Panc1 (cell line): Measurements from ENCODE around the gene TSC22D4. TPM values are rescaled to one million over a fixed set of nuclear protein-coding genes. Genes with fewer than 3 reads are reported as not detected.

ENCODE experiments used
- ATAC-seq: fragments of 200-7000 bp; cut with Tn5 transposase; 2 replicates; pipeline ENCODE4 v1.9.1; 2020; ENCODE audit warnings: mild to moderate bottlenecking, moderate library complexity
- BruUV-seq: library from RNA; stranded (reverse); fragments of 400-500 nt; replicated peaks from 2 replicates; lab custom pipeline; 2021; lab: Mats Ljungman, UMichigan
- CTCF ChIA-PET: fragments of 300-600 bp; sonication (Branson Sonifier 250); formaldehyde crosslinking; loops from one replicate; lab custom pipeline; 2022; ENCODE audit warnings: antibody characterized with exemption; lab: Charles Lee
- POLR2A ChIA-PET: fragments of 300-600 bp; sonication (Branson Sonifier 250); formaldehyde crosslinking; loops from one replicate; lab custom pipeline; 2022; ENCODE audit warnings: antibody characterized with exemption; lab: Charles Lee
- DNase-seq: peaks from one replicate; pipeline ENCODE4 v3.0.0-alpha.2; 2010; ENCODE audit warnings: low read depth, low spot score
- H3K27ac ChIP-seq: 2 replicates; pipeline ENCODE4 v1.5.1; 2011; ENCODE audit warnings: mild to moderate bottlenecking, low read length, inconsistent platforms
- H3K27me3 ChIP-seq: fragments of 200-500 bp; sonication (Bioruptor generic); 2 replicates; pipeline ENCODE4 v1.6.0; 2014; ENCODE audit warnings: low read length, inconsistent platforms; ENCODE audit not compliant: control insufficient read depth, insufficient read depth
- H3K36me3 ChIP-seq: fragments of 200-500 bp; sonication (Bioruptor generic); 2 replicates; pipeline ENCODE4 v1.5.1; 2014; ENCODE audit warnings: inconsistent platforms, mild to moderate bottlenecking, low read length, moderate library complexity; ENCODE audit not compliant: control insufficient read depth, insufficient read depth
- H3K4me1 ChIP-seq: 2 replicates; pipeline ENCODE4 v1.5.1; 2011; ENCODE audit warnings: inconsistent platforms, mild to moderate bottlenecking, low read length, moderate library complexity; ENCODE audit not compliant: control insufficient read depth, insufficient read depth
- H3K4me3 ChIP-seq, 2 experiments: 2 replicates each; pipeline ENCODE4 v1.5.1; 2011 to 2012; ENCODE audit warnings: low read depth in 2 of 2, low read length in 2 of 2, mild to moderate bottlenecking in 2 of 2, inconsistent platforms in 1 of 2, moderate library complexity in 1 of 2
- H3K9me3 ChIP-seq: fragments of 200-500 bp; sonication (Bioruptor generic); 2 replicates; pipeline ENCODE4 v1.5.1; 2014; ENCODE audit warnings: low read depth, mild to moderate bottlenecking, inconsistent platforms, low read length, moderate library complexity; ENCODE audit not compliant: control insufficient read depth, insufficient read depth
- CTCF ChIP-seq: fragments of 450-650 bp; IDR thresholded peaks from 2 replicates; pipeline ENCODE4 v1.5.1; 2017; ENCODE audit warnings: mild to moderate bottlenecking
- POLR2AphosphoS5 ChIP-seq: IDR thresholded peaks from 2 replicates; pipeline ENCODE4 v1.6.1; 2012; ENCODE audit warnings: mild to moderate bottlenecking, low read depth, low read length, moderate library complexity
- SIN3A ChIP-seq: IDR thresholded peaks from 2 replicates; pipeline ENCODE4 v1.6.1; 2012; ENCODE audit warnings: low read depth, mild to moderate bottlenecking, low read length, moderate library complexity, borderline replicate concordance; ENCODE audit not compliant: insufficient read depth
- TCF7L2 ChIP-seq: IDR thresholded peaks from 2 replicates; pipeline ENCODE4 v1.6.1; 2011; ENCODE audit warnings: mild to moderate bottlenecking, low read depth, low read length, inconsistent platforms
- in situ Hi-C: cut with HindIII; loops from 2 replicates; pipeline ENCODE4 v1.10.0; 2016; ENCODE audit warnings: low sequenced_read_pairs, low pct_unique_long_range_greater_than_20kb
- intact Hi-C: fragments of 100-400 bp; cut with micrococcal nuclease; formaldehyde crosslinking; loops from one replicate; pipeline ENCODE4 v1.10.0; 2022; ENCODE audit not compliant: unreplicated experiment
- total RNA-seq: library from RNA; stranded (reverse); gene quantifications from one replicate; pipeline ENCODE4 v1.2.1, GENCODE V29; 2021; ENCODE audit not compliant: unreplicated experiment
- TF ChIP-seq, protein P1 (sequence below), 2 experiments: IDR thresholded peaks; 2 replicates each; pipeline ENCODE4 v1.6.1; 2011 to 2012; ENCODE audit warnings: low read depth in 2 of 2, control low read depth in 1 of 2, low read length in 1 of 2, mild to moderate bottlenecking in 1 of 2, moderate library complexity in 1 of 2; ENCODE audit not compliant: insufficient read depth in 1 of 2

Gene TSC22D4
- total RNA-seq, 1 experiment from 2014 or later, result 82.6 TPM

- peak; percentile 76 for TF ChIP-seq CTCF
- no peak for TF ChIP-seq SIN3A
- POLR2A ChIA-PET, result interaction anchor here (0.7 kb wide), 3 partner anchors 31 to 76 kb away, joined by 3 to 4 read pairs (median 4); partner anchors contain the start of gene ZCWPW1
- H3K27ac ChIP-seq, result no peak overlapping the region
- H3K4me3 ChIP-seq, result no peak overlapping the region
- intact Hi-C loops, result no loop called here
- CTCF ChIA-PET, result interaction anchor here (0.5 to 1.0 kb wide), 5 partner anchors 19 to 227 kb away, joined by 3 to 9 read pairs (median 4); no protein-coding TSS in a partner anchor
- H3K27me3 ChIP-seq, result no peaks in the 10 kb centered on the region
- in situ Hi-C loops, result no loop called here
- ATAC-seq, result peak; percentile 78
- H3K4me1 ChIP-seq, result peaks cover 12% of the 10 kb centered on the region
- BruUV-seq, result no TSS peak
- H3K9me3 ChIP-seq, result no peaks in the 10 kb centered on the region
- H3K36me3 ChIP-seq, result no peaks in the 10 kb centered on the region
- DNase-seq, result no peak
Measured at GRCh38 chr7:100465702-100466311, 13.2 kb downstream of the TSC22D4 start.

DNA sequence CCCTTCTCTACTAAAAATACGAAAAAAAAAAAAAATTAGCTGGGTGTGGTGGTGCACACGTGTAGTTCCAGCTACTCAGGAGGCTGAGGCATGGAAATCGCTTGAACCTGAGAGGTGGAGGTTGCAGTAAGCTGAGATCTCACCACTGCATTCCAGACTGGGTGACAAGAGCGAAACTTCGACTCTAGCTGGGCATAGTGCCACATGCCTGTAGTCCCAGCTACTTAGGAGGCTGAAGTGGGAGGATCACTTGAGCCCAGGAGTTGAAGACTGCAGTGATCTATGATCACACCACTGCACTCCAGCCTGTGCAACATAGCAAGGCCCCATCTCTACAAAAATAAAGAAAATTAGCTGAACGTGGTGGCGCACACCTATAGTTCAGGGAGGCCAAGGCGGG is 13.7 kb downstream of the TSC22D4 start:
- Histone ChIP-seq H3K36me3 (no peaks in the 10 kb centered on the region), H3K4me1 (peaks cover 9% of the 10 kb centered on the region), H3K4me3 (no peak overlapping the region), H3K27me3 (no peaks in the 10 kb centered on the region), H3K27ac (no peak overlapping the region), H3K9me3 (no peaks in the 10 kb centered on the region)
- no peak for DNase-seq
- CTCF ChIA-PET, result interaction anchor here (0.6 to 1.0 kb wide), 5 partner anchors 19 to 228 kb away, joined by 3 to 10 read pairs (median 4); no protein-coding TSS in a partner anchor
- POLR2A ChIA-PET, result interaction anchor here (0.6 to 0.7 kb wide), 3 partner anchors 37 to 411 kb away, joined by 3 to 8 read pairs (median 4); partner anchors contain the start of gene ZCWPW1
- no TSS peak for BruUV-seq
- no peak for ATAC-seq
- in situ Hi-C loops, result no loop called here
- intact Hi-C loops, result no loop called here
- TF ChIP-seq SIN3A, result no peak

GRCh38 chr7:100464791-100465190 is 14.2 kb downstream of the TSC22D4 start:
- peaks cover 5% of the 10 kb centered on the region for H3K4me1 ChIP-seq
- BruUV-seq, result no TSS peak
- in situ Hi-C loops (no loop called here), intact Hi-C loops (no loop called here)
- no peak overlapping the region for H3K27ac ChIP-seq
- no peak overlapping the region for H3K4me3 ChIP-seq
- no peak for DNase-seq
- H3K27me3 ChIP-seq, result no peaks in the 10 kb centered on the region
- H3K9me3 ChIP-seq, result no peaks in the 10 kb centered on the region
- TF ChIP-seq CTCF (no peak), SIN3A (no peak), POLR2AphosphoS5 (no peak), TCF7L2 (no peak)
- TF ChIP-seq, protein P1, sequence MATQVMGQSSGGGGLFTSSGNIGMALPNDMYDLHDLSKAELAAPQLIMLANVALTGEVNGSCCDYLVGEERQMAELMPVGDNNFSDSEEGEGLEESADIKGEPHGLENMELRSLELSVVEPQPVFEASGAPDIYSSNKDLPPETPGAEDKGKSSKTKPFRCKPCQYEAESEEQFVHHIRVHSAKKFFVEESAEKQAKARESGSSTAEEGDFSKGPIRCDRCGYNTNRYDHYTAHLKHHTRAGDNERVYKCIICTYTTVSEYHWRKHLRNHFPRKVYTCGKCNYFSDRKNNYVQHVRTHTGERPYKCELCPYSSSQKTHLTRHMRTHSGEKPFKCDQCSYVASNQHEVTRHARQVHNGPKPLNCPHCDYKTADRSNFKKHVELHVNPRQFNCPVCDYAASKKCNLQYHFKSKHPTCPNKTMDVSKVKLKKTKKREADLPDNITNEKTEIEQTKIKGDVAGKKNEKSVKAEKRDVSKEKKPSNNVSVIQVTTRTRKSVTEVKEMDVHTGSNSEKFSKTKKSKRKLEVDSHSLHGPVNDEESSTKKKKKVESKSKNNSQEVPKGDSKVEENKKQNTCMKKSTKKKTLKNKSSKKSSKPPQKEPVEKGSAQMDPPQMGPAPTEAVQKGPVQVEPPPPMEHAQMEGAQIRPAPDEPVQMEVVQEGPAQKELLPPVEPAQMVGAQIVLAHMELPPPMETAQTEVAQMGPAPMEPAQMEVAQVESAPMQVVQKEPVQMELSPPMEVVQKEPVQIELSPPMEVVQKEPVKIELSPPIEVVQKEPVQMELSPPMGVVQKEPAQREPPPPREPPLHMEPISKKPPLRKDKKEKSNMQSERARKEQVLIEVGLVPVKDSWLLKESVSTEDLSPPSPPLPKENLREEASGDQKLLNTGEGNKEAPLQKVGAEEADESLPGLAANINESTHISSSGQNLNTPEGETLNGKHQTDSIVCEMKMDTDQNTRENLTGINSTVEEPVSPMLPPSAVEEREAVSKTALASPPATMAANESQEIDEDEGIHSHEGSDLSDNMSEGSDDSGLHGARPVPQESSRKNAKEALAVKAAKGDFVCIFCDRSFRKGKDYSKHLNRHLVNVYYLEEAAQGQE (IDR thresholded peaks at IDR 0.05; ENCODE audit: insufficient read depth in 1 of 2, low read depth in 2 of 2, low read length in 1 of 2), result no peak
- ATAC-seq, result no peak
- H3K36me3 ChIP-seq, result no peaks in the 10 kb centered on the region
- ChIA-PET CTCF (interaction anchor here (0.6 to 0.9 kb wide), 2 partner anchors 61 to 228 kb away, joined by 9 to 10 read pairs; no protein-coding TSS in a partner anchor), POLR2A (interaction anchor here (0.6 to 0.7 kb wide), 3 partner anchors 36 to 411 kb away, joined by 3 to 8 read pairs (median 4); partner anchors contain the start of gene ZCWPW1)
